Hindlimb muscle (tissue), 1 donor: ENCODE data around the gene TF. TPM values are rescaled to one million over a fixed set of nuclear protein-coding genes. Genes with fewer than 3 reads are reported as not detected.
"Not testable (repeated sequence)": the region's sequence is repeated elsewhere in the genome, so short reads cannot be mapped to it uniquely, and the experiment has no call there.

ENCODE experiments used
- DNase-seq: peaks from one replicate; pipeline ENCODE4 v3.0.0-alpha.2; 2013
- polyA plus RNA-seq: library from polyadenylated mRNA; unstranded; fragments of 120-200 nt; gene quantifications from one replicate; pipeline ENCODE4 v1.2.1, GENCODE V29; 2013; ENCODE audit not compliant: insufficient read length

Gene TF
- polyA plus RNA-seq = 5.9 TPM

GRCh38 chr3:133745981-133746711, at the start of gene TF:
TSS of gene TF (plus strand) at chr3:133746393. CDS start at chr3:133746441, 48 bp downstream.
- DNase-seq = no peak

- DNase-seq = no peak
Observed at GRCh38 chr3:133697960-133698359, 48.2 kb upstream of the TF start.

- DNase-seq = no peak
Observed at GRCh38 chr3:133699467-133699866, 46.7 kb upstream of the TF start.

- no peak for DNase-seq
Observed at GRCh38 chr3:133699903-133700302, 46.3 kb upstream of the TF start.

GRCh38 chr3:133700351-133700750, 45.8 kb upstream of the TF start:
- DNase-seq = no peak

- no peak for DNase-seq
Observed at GRCh38 chr3:133701435-133702358, 44.5 kb upstream of the TF start.

GRCh38 chr3:133703915-133704314, 42.3 kb upstream of the TF start:
- no peak for DNase-seq

GRCh38 chr3:133706033-133706432, 40.2 kb upstream of the TF start:
- no peak for DNase-seq

GRCh38 chr3:133709139-133709750, 36.9 kb upstream of the TF start:
- DNase-seq = no peak

GRCh38 chr3:133711013-133711412, 35.2 kb upstream of the TF start:
- no peak for DNase-seq

GRCh38 chr3:133712017-133712416, 34.2 kb upstream of the TF start:
- no peak for DNase-seq

- DNase-seq = no peak
Observed at GRCh38 chr3:133713347-133713746, 32.8 kb upstream of the TF start.

GRCh38 chr3:133717424-133717823, 28.8 kb upstream of the TF start:
- no peak for DNase-seq

- DNase-seq = no peak
Observed at GRCh38 chr3:133722935-133723334, 23.3 kb upstream of the TF start.

GRCh38 chr3:133730993-133731392, 15.2 kb upstream of the TF start:
- no peak for DNase-seq

GRCh38 chr3:133732231-133732630, 14.0 kb upstream of the TF start:
- DNase-seq = not testable (repeated sequence)

- DNase-seq = no peak
Observed at GRCh38 chr3:133733226-133733625, 13.0 kb upstream of the TF start.

GRCh38 chr3:133734305-133734704, 11.9 kb upstream of the TF start:
- DNase-seq = no peak

GRCh38 chr3:133742351-133743091, 3.7 kb upstream of the TF start:
- DNase-seq = no peak

- DNase-seq = no peak
Observed at GRCh38 chr3:133744241-133744640, 2.0 kb upstream of the TF start.

- DNase-seq = no peak
Observed at GRCh38 chr3:133745108-133745507, 1.1 kb upstream of the TF start.

GRCh38 chr3:133746712-133747066, 496 bp downstream of the TF start:
- DNase-seq = no peak

GRCh38 chr3:133747373-133747772, 1.2 kb downstream of the TF start:
- no peak for DNase-seq
